Stimulated activated CD4-positive, alpha-beta T cell treated with anti-CD3 and anti-CD28 coated beads, TNF-alpha, amount 100 ng/mL, for 24 hours (primary cell): ENCODE results near the gene NEU2.
"Not testable (repeated sequence)": the region's sequence is repeated elsewhere in the genome, so short reads cannot be mapped to it uniquely, and the experiment has no call there.

Experiments
- DNase-seq, 3 experiments: peaks; one replicate each; pipeline ENCODE4 v3.0.0-alpha.2; 2020; ENCODE audit warnings: low read depth in 3 of 3

The NEU2 gene

GRCh38 chr2:233034091-233034882 lies 1.8 kb downstream of the NEU2 start:
- DNase-seq: no peak

GRCh38 chr2:233035426-233036161 lies 3.1 kb downstream of the NEU2 start:
- DNase-seq: no peak

GRCh38 chr2:233036162-233036838 lies 3.8 kb downstream of the NEU2 start:
- DNase-seq: no peak

GRCh38 chr2:233037078-233037477 lies 4.6 kb downstream of the NEU2 start:
- DNase-seq: no peak

- no peak for DNase-seq
These were observed 6.9 kb downstream of the NEU2 start for GRCh38 chr2:233039212-233039845.

- DNase-seq: no peak
These were observed 7.5 kb downstream of the NEU2 start for GRCh38 chr2:233039846-233040530.

GRCh38 chr2:233040571-233040970 lies 8.1 kb downstream of the NEU2 start:
- DNase-seq: no peak

- no peak for DNase-seq
These were observed 9.4 kb downstream of the NEU2 start for GRCh38 chr2:233041722-233042323.

- no peak for DNase-seq
These were observed 10.1 kb downstream of the NEU2 start for GRCh38 chr2:233042549-233042948.

GRCh38 chr2:233044974-233045605 lies 12.6 kb downstream of the NEU2 start:
- no peak for DNase-seq

GRCh38 chr2:233047206-233047605 lies 14.7 kb downstream of the NEU2 start:
- DNase-seq: no peak

- no peak for DNase-seq
These were observed 15.2 kb downstream of the NEU2 start for GRCh38 chr2:233047667-233048066.

- no peak for DNase-seq
These were observed 16.2 kb downstream of the NEU2 start for GRCh38 chr2:233048569-233049193.

- no peak for DNase-seq
These were observed 16.8 kb downstream of the NEU2 start for GRCh38 chr2:233049194-233049761.

- DNase-seq: no peak
These were observed 19.0 kb downstream of the NEU2 start for GRCh38 chr2:233051241-233052149.

GRCh38 chr2:233052517-233052916 lies 20.0 kb downstream of the NEU2 start:
- DNase-seq: not testable (repeated sequence)

- peak; percentile 63 to 75 (median 67) for DNase-seq
These were observed 21.7 kb downstream of the NEU2 start for GRCh38 chr2:233053928-233054784.

GRCh38 chr2:233055362-233055761 lies 22.9 kb downstream of the NEU2 start:
- DNase-seq: no peak
